MCF 10A (cell line): Measurements from ENCODE around the gene CTTN. TPM values are rescaled to one million over a fixed set of nuclear protein-coding genes. Genes with fewer than 3 reads are reported as not detected.

Experiments
- BruUV-seq: library from RNA; stranded (reverse); fragments of 400-500 nt; replicated peaks from 2 replicates; lab custom pipeline; 2021; lab: Mats Ljungman, UMichigan
- CTCF ChIA-PET: fragments of 300-600 bp; sonication (Branson Sonifier 250); formaldehyde crosslinking; extraction: SDS; loops from one replicate; lab custom pipeline; 2021; ENCODE audit warnings: antibody characterized with exemption, inconsistent platforms; lab: Yijun Ruan, JAX
- POLR2A ChIA-PET: fragments of 300-600, 350-650 bp; sonication (Branson Sonifier 250); formaldehyde crosslinking; extraction: SDS; loops from one replicate; lab custom pipeline; 2020; ENCODE audit warnings: antibody characterized with exemption, inconsistent platforms; lab: Yijun Ruan, JAX
- DNase-seq: peaks from one replicate; pipeline ENCODE4 v3.0.0-alpha.2; 2018; ENCODE audit not compliant: unreplicated experiment
- H3K27ac Mint-ChIP-seq: one replicate; pipeline ENCODE4 v1.8.0; 2022; ENCODE audit warnings: mild to moderate bottlenecking, low read depth, mixed read lengths; ENCODE audit not compliant: unreplicated experiment
- H3K27me3 Mint-ChIP-seq: one replicate; pipeline ENCODE4 v1.8.0; 2022; ENCODE audit warnings: mixed read lengths; ENCODE audit not compliant: insufficient read depth, unreplicated experiment
- H3K36me3 Mint-ChIP-seq: one replicate; pipeline ENCODE4 v1.8.0; 2022; ENCODE audit warnings: mild to moderate bottlenecking, moderate library complexity, mixed read lengths; ENCODE audit not compliant: insufficient read depth, unreplicated experiment
- H3K4me1 Mint-ChIP-seq: one replicate; pipeline ENCODE4 v1.8.0; 2022; ENCODE audit warnings: mixed read lengths; ENCODE audit not compliant: insufficient read depth, unreplicated experiment
- H3K4me3 Mint-ChIP-seq: one replicate; pipeline ENCODE4 v1.8.0; 2022; ENCODE audit warnings: mild to moderate bottlenecking, moderate library complexity, mixed read lengths; ENCODE audit not compliant: unreplicated experiment
- H3K9me3 Mint-ChIP-seq: one replicate; pipeline ENCODE4 v1.8.0; 2022; ENCODE audit warnings: mixed read lengths; ENCODE audit not compliant: unreplicated experiment
- intact Hi-C: fragments of 100-400 bp; cut with micrococcal nuclease; formaldehyde crosslinking; loops from 2 replicates; pipeline ENCODE4 v1.14.1; 2022
- total RNA-seq: library from RNA; stranded (reverse); gene quantifications from 2 replicates; pipeline ENCODE4 v1.2.3, GENCODE V29; 2022
- TF ChIP-seq, protein P1 (sequence below): fragments of 200-600 bp; IDR thresholded peaks from one replicate; pipeline ENCODE4 v1.8.0; 2022; ENCODE audit warnings: antibody characterized with exemption, mild to moderate bottlenecking; ENCODE audit not compliant: unreplicated experiment

CTTN gene
- total RNA-seq, 1 experiment from 2014 or later, result 264 TPM

DNA sequence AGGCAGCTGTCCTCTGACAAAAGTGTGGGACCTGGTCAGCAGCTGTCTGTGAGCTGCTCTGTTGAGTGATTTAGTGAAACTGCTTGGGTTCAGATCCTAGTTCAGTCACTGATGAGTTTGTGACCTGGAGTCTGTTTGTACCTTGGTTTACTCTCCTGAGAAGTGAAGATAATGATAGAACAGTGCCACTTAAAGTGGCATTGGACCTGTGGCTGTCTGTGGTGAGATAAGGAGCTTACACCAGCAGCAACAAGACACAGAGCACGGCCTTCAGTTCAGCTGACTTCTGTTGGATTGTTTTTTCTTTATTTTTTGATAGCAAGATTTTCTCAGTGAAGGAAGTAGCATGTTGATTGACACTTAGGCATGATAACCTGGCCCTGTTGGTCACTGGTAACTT, 46.2 kb upstream of the CTTN start:
- DNase-seq, result no peak
- ChIA-PET CTCF (no interaction called here), POLR2A (interaction anchor here (1.2 kb wide), 1 partner anchor 12 kb away, joined by 6 read pairs; no protein-coding TSS in a partner anchor)
- Mint-ChIP-seq H3K36me3 (peaks cover 78% of the 10 kb centered on the region), H3K27me3 (no peaks in the 10 kb centered on the region), H3K4me1 (no peaks in the 10 kb centered on the region), H3K27ac (no peak overlapping the region), H3K4me3 (no peak overlapping the region), H3K9me3 (no peaks in the 10 kb centered on the region)
- no TSS peak for BruUV-seq
- intact Hi-C loops, result no loop called here
- TF ChIP-seq, protein P1, sequence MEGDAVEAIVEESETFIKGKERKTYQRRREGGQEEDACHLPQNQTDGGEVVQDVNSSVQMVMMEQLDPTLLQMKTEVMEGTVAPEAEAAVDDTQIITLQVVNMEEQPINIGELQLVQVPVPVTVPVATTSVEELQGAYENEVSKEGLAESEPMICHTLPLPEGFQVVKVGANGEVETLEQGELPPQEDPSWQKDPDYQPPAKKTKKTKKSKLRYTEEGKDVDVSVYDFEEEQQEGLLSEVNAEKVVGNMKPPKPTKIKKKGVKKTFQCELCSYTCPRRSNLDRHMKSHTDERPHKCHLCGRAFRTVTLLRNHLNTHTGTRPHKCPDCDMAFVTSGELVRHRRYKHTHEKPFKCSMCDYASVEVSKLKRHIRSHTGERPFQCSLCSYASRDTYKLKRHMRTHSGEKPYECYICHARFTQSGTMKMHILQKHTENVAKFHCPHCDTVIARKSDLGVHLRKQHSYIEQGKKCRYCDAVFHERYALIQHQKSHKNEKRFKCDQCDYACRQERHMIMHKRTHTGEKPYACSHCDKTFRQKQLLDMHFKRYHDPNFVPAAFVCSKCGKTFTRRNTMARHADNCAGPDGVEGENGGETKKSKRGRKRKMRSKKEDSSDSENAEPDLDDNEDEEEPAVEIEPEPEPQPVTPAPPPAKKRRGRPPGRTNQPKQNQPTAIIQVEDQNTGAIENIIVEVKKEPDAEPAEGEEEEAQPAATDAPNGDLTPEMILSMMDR, result no peak

DNA sequence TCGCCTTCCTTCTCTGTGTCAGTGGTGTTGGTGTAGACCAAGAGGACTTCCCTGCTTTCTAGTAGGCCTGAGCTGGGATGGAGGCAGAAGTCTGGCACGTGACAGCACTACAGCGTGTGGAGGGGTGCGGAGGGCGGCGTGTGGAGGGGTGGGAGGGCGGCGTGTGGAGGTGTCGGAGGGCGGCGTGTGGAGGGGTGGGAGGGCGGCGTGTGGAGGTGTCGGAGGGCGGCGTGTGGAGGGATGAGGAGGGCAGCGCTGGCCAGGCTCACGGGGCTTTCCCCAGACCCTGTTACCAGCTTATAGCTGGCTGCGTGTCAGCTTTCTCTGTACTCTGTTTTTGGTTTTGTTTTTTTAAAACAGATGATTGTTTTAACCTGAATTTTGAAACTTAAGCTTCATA, 45.7 kb upstream of the CTTN start:
- no TSS peak for BruUV-seq
- intact Hi-C loops, result no loop called here
- no peak for DNase-seq
- Mint-ChIP-seq H3K27me3 (no peaks in the 10 kb centered on the region), H3K27ac (no peak overlapping the region), H3K9me3 (no peaks in the 10 kb centered on the region), H3K4me3 (no peak overlapping the region), H3K4me1 (no peaks in the 10 kb centered on the region), H3K36me3 (peaks cover 74% of the 10 kb centered on the region)
- CTCF ChIA-PET, result no interaction called here
- POLR2A ChIA-PET, result interaction anchor here (1.2 kb wide), 1 partner anchor 11 kb away, joined by 6 read pairs; no protein-coding TSS in a partner anchor
- TF ChIP-seq, protein P1, result no peak

DNA sequence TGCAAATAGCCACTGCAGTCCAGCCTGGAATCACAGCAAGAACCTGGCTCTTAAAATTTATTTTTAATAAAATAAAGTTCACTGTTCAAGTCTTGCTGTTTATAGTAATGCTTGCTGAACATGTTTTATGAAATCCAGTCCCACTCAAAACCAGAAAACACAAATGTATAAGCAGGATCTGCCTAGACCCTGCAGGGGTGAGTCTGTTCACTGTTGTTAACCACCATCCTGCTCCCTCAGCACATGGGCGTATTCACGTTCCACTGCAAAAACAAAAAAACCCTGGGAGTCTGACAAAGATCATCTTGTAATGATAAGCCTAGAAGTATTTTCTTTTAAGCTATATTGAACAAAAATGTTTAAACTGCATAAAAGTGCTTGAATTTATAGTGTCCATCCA, 45.0 kb upstream of the CTTN start:
- Mint-ChIP-seq H3K27ac (no peak overlapping the region), H3K36me3 (peaks cover 74% of the 10 kb centered on the region), H3K4me1 (no peaks in the 10 kb centered on the region), H3K4me3 (no peak overlapping the region), H3K9me3 (no peaks in the 10 kb centered on the region), H3K27me3 (no peaks in the 10 kb centered on the region)
- intact Hi-C loops, result no loop called here
- no TSS peak for BruUV-seq
- ChIA-PET POLR2A (no interaction called here), CTCF (no interaction called here)
- TF ChIP-seq, protein P1, result no peak
- DNase-seq, result no peak

DNA sequence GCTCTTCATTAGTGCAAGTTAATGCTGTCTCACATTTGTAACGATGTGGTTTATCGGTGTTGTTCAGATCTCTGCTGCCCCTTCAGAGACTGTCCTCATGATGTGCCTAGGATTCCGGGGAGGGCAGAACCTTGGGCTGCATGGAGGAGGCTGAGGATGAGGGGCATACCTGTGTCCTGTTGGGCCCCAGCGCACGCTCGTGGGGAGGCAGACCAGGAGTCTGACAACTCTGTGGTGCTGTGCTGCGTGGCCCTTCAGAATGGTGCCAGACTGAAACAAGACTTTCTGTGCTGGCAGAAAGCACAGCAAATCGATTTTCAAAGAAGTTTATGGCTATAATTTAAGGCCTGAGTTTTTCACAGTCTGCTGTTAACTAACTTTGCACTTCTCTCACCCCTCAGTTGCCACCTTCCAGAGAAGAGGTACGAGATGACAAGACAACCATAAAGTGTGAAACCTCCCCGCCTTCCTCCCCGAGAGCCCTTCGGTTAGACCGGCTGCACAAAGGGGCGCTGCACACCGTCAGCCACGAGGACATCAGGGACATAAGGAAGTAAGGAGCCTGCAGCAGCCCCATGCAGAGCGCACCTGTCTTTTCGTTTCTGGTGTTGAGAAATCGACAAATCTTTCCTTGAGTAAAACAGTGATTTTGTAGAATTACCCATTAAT, 44.3 kb upstream of the CTTN start:
- BruUV-seq, result no TSS peak
- H3K36me3 Mint-ChIP-seq, result peaks cover 74% of the 10 kb centered on the region
- POLR2A ChIA-PET, result no interaction called here
- no peak for DNase-seq
- intact Hi-C loops, result no loop called here
- H3K4me1 Mint-ChIP-seq, result no peaks in the 10 kb centered on the region
- no peaks in the 10 kb centered on the region for H3K9me3 Mint-ChIP-seq
- H3K4me3 Mint-ChIP-seq, result no peak overlapping the region
- no peaks in the 10 kb centered on the region for H3K27me3 Mint-ChIP-seq
- no peak overlapping the region for H3K27ac Mint-ChIP-seq
- TF ChIP-seq, protein P1, result no peak
- CTCF ChIA-PET, result no interaction called here
